HT-29 (cell line): ENCODE data around the gene MAGI1. TPM values are rescaled to one million over a fixed set of nuclear protein-coding genes. Genes with fewer than 3 reads are reported as not detected.

Experiments
- DNase-seq: peaks from one replicate; pipeline ENCODE4 v3.0.0-alpha.2; 2015; ENCODE audit warnings: low spot score
- total RNA-seq: library from RNA; depleted of rRNA; stranded (reverse); fragments of >200 nt; shearing (Covaris generic); gene quantifications from 2 replicates; pipeline ENCODE4 v1.2.3, GENCODE V29; 2014

MAGI1 gene
- total RNA-seq, 1 experiment from 2014 or later: 15.6 TPM

DNA sequence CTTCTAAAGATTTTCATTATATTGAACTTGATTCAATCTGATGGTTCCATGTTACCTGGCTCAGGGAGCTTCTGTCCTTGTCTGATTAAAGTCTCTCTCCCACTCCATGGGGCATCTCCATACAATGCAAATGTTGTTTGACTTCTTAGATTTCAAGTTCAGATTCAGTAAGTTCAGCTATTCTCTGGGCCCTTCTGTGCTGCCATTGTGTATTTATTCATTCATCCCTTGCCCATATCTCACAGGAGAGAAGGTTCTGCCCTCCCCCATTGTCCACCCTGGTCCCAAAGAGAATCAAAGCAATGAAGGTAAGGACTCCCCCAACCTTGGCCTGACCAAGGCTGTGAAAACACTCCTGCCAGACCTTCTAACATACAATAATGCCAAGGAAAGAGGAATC, 669.9 kb downstream of the MAGI1 start:
- no peak for DNase-seq

DNA sequence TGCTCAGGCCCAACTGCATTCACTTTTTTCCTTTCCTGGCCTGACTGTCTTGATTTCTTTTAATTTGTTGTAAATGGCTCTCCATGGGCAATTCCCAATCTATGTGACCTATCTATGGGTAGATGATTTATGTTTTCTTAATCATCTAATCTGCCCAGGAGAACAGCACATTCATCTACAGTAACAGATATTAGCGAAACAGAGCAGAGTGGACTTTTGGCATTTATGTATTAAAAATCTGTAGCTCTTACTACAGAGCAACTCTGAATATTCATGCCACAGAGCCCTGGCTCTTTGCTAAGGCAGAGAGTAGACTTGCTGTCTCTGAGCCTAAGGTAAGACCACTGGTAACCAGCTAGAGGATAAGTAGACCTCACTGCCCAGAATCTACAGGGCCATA, 676.0 kb downstream of the MAGI1 start:
- DNase-seq: no peak

DNA sequence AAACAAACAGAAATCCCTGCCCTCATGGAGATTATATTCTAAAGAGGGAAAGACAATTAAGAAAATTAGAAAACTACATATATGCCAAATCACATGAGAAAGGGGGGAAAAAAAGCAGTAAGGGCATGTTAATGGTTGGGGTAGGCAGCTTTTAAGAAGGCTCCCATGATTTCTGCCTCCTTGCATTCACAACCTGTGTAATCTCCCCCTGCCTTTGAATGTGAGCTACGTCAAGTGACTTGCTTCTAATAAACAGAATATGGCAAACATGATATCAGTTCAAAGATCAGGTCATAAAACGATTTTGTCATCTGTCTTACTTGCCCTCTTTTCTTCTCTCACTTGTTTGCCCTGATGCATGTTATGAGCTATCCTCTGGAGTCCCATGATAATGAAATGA, 677.3 kb downstream of the MAGI1 start:
- DNase-seq: no peak

GRCh38 chr3:65356331-65357248, 682.1 kb downstream of the MAGI1 start:
- DNase-seq: no peak

- DNase-seq: no peak
Observed at GRCh38 chr3:65354880-65355279, 683.8 kb downstream of the MAGI1 start.

- DNase-seq: no peak
Observed at GRCh38 chr3:65352951-65353350, 685.8 kb downstream of the MAGI1 start.

DNA sequence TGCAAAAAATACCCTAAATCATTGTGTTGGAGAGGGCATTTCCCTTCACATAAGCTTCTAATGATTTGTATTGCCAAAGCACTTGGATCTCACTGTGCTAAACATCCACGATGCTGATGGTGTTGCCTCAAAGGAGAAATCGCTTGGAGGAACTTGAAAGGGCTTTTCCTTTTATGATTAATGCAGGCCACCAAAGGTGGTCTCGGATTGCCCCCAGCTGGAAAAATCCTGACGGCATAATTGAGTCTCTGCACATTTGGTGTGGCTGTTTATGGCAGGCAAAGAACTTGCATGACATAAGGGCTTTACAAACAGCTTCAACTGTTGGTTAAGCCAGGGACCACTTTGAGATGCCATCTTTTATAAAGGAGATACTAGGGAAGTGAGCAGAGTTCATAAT, 687.0 kb downstream of the MAGI1 start:
- DNase-seq: no peak

DNA sequence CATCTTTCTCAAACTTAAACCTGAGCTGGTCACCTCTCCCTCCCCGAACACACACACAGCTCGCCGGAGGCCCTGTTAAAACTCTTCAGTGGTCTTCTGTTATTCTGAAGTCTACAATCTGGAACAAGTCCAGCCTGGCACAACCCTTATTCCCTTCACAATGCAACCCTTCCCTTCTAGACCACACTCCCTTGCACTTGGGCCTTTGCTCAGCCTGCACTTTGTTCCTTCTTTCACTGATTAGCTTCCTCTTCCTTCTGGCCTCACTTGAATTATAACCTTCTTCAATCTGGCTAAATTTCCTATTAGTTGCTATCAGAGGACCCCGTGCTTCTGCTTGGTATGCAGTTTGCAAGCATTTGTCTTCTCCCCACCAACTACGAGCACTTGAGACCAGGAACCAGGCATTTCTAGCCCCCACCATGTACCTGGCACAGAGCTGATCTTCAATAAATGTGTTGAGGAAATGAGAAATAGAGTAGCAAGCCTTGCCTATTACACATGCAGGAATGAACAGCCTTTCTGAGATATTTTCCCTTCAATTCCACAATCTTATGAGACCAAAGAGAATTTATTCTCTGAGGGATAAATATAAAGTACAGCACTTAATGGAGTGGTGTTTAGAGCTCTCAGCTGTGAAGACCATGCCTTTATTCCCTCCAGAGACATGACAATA, 687.8 kb downstream of the MAGI1 start:
- no peak for DNase-seq

DNA sequence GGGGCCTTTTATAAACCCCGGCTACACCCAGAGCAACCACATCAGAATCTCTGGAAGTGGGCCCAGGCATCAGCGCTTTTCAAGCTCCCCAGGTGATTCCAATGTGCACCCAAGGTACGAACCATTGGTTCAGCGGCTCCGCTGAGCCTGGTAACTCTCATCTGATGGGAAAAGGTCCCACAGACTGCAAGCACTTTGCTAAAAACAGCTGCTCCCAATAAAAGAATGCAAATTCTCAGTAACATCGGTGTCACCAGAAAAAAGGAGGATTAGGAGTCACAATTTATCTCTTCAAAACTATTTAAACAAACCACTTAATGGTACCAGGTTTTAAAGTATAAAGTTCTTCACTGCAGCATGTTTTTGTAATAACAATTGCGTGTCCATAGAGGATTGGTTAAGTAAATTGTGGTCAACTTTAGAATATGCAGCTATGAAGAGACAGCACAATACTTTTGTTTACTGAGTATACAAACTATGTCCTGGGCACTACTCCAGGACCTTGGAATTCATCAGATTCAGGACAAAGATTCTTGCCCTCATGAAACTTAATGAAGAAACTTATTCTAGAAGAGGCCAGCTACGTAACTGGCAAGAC, 690.2 kb downstream of the MAGI1 start:
- DNase-seq: no peak

DNA sequence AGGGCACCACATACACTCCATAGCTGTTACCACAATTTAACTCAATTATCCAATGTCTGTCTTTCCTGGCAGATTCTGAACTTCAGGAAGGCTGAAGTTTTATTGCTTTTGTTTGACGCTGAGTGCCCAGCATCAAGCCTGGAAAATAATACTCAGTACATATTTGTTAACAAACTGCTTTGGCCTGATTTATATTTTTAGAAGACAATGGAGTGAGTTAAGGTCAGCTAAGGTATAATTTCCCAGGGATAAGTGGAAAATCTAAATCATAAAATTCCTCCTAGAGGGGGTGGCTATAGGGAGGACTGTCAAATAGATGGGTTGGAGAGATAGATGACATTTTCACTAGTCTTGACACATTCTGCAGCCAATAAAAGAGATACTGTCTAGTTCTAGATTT, 691.6 kb downstream of the MAGI1 start:
- DNase-seq: no peak

DNA sequence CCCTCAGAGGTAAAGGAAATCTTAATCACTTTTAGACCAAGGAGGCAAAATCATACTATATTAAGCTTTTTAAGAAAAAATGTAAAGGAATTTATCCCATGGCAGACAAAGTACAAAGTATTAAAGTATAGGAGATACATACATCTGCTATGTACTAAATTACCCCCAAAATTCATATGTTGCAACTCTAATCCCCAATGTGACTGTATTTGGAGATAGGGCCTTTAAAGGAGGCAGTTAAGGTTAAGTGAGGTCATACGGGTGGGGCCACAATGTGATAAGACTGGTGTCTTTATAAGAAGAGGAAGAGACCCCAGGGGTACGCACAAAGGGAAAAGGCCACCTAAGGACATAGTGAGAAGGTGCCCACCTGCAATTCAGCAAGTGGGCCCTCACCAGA, 693.9 kb downstream of the MAGI1 start:
- no peak for DNase-seq

DNA sequence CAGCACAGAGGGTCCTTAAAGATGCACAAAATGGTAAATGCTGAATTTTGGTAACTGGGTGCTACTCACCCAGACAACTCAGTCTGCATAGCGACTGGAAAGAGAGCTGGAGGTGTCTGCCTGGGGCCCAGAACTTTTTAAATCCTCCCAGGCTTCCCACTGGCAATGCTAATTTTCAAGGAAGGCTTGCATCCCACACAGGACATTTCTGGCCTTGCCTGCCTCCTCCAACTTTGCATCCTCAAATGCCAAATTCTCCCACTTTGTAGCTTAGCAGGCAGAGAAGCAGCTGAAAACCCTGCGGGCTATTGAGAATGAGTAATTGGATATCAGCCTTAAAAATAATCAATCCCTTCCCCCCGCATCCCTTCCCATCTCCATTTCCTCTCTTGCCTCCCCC, 694.3 kb downstream of the MAGI1 start:
- DNase-seq: no peak

GRCh38 chr3:65343736-65344135, 695.0 kb downstream of the MAGI1 start:
- DNase-seq: no peak

GRCh38 chr3:65343026-65343425, 695.7 kb downstream of the MAGI1 start:
- DNase-seq: no peak

- DNase-seq: peak; percentile 67
Observed at GRCh38 chr3:65342084-65342683, 696.5 kb downstream of the MAGI1 start.

- no peak for DNase-seq
Observed at GRCh38 chr3:65339192-65339740, 699.5 kb downstream of the MAGI1 start.

DNA sequence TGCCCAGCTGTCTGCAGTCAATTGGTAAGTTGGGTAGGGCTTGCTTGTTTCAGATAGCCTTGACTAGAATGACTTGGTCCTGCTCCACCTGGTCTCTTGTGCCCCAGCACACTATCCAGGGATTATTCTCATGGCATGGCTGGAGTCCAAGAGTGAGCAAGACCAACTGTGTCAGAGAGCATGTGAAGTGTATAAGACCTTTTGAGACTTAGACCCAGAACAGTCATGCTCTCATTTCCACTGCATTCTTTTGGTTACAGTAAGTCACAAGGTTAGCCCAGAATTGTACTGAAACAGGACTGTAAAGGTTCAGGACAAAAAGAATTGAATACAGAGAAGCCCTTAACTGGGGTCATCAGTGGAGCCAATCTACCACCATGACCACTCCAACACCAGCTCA, 700.1 kb downstream of the MAGI1 start:
- DNase-seq: no peak

GRCh38 chr3:65335587-65335986, 703.1 kb downstream of the MAGI1 start:
- DNase-seq: no peak

DNA sequence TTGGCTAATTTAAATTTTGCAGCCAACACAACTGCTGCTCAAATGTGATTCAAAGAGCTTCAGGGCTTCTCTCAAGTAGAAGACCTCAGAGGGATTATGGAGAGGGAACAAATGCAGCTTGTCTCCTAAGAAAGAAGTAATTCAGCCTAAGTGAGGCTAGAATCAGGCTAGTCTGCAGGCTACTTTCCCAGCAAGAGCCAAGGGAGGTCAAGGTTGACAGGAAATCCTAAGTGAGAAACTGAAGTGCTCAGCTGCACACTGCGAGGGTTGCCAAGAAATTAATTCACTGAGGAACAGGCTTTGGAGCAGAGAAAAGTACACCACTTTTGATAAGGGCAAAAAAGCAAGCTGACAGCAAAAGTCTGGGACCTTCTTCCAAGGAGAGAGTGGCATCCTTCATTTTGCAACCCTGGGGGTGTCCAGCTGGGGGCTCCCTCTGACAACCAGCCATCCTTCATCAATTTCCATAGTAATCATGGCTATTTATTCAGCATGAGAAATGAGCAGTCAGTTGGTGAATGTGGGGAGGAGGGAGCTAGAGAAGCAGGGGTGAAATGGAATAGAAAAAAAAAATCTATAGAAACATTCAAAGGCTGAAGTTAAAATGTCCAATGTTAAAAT, 704.6 kb downstream of the MAGI1 start:
- DNase-seq: no peak

DNA sequence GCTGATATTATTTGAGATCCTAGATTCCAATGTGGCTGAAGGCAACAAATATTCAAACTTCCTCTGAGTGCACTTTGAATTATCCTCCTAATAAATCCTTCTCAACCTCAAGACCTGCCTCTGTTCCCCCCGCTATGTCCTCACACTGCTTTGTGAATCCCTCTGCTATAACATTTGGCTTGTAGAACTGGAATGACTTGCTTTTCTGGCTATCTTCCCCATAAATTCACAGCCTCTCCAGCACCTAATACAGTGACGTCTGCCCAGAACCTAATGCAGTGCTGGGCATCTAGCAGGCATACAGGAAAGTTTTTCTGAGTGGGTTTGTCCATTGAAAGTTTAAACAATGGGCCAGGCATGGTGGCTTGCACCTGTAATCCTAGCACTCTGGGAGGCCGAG, 707.0 kb downstream of the MAGI1 start:
- DNase-seq: no peak

DNA sequence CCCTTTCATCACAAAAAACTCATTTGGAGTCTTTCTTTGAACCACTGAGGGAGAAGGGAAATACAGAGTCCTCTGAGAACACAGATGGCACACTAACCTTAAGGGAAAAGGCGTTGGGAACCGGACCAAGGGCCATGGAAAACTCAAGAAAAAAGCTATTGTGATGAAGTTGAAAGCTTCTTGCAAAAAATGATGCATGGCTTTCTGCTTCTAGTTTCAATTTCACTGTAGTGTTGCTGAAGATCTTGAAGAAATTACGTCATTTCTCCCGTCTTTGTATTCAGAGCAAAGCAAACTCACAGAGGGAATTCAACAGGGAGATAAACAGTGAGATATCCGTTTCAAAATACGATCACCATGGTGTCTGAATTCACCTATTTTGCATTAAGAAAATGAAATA, 708.6 kb downstream of the MAGI1 start:
- DNase-seq: no peak

- DNase-seq: no peak
Observed at GRCh38 chr3:65328148-65328547, 710.6 kb downstream of the MAGI1 start.
